ACC112 (cell line): ENCODE data around the gene BANF2.
"Not testable (repeated sequence)": the region's sequence is repeated elsewhere in the genome, so short reads cannot be mapped to it uniquely, and the experiment has no call there.

Experiments
- H2AFZ ChIP-seq: fragments of 200-600 bp; sonication (generic); one replicate; pipeline ENCODE4 v1.6.0; 2017; ENCODE audit warnings: antibody characterized with exemption, low read length; ENCODE audit not compliant: unreplicated experiment
- H3K27ac ChIP-seq: fragments of 200-600 bp; sonication (generic); 2 replicates; pipeline ENCODE4 v1.5.1; 2014; ENCODE audit warnings: low read depth, mild to moderate bottlenecking, antibody characterized with exemption, low read length, moderate library complexity
- H3K27me3 ChIP-seq: fragments of 200-600 bp; sonication (generic); 2 replicates; pipeline ENCODE4 v1.6.1; 2014; ENCODE audit warnings: mild to moderate bottlenecking, antibody characterized with exemption, low read length, moderate library complexity, mixed read lengths; ENCODE audit not compliant: insufficient read depth
- H3K36me3 ChIP-seq: fragments of 200-600 bp; sonication (generic); 2 replicates; pipeline ENCODE4 v1.6.1; 2016; ENCODE audit warnings: mild to moderate bottlenecking, antibody characterized with exemption, low read length, moderate library complexity, mixed read lengths; ENCODE audit not compliant: insufficient read depth
- H3K4me1 ChIP-seq: fragments of 200-600 bp; sonication (generic); one replicate; pipeline ENCODE4 v1.6.1; 2016; ENCODE audit warnings: low read length, mixed read lengths; ENCODE audit not compliant: insufficient read depth, unreplicated experiment, control insufficient read depth
- H3K4me3 ChIP-seq: fragments of 200-600 bp; sonication (generic); 2 replicates; pipeline ENCODE4 v1.5.1; 2014; ENCODE audit warnings: mild to moderate bottlenecking, low read depth, low read length
- H3K79me2 ChIP-seq: fragments of 200-600 bp; sonication (generic); one replicate; pipeline ENCODE4 v1.6.0; 2016; ENCODE audit warnings: low read length; ENCODE audit not compliant: control insufficient read depth, unreplicated experiment, insufficient read depth

Gene BANF2

DNA sequence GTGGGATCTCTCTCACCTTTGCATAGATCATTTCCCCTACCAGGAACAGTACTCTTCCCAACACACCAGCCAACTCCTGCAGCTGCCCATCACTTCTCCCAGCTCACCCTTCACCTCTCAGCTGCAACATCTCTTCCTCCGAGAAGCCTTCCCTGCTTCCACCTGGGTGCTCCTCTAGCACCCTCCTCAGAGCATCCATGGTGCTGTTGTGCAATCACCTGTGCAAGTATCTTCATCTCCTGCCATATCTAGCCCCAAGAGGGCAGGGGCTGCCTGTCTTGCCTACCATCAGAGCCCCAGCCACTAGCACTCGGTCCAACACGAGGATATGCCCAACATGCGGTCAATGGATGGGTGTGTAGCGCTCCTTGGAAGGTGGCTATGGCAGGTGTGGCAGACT is 75.8 kb downstream of the BANF2 start:
- Histone ChIP-seq H3K27ac (no peak overlapping the region), H3K36me3 (no peaks in the 10 kb centered on the region), H2AFZ (no peak overlapping the region), H3K4me3 (no peak overlapping the region), H3K79me2 (no peaks in the 10 kb centered on the region), H3K4me1 (no peaks in the 10 kb centered on the region), H3K27me3 (no peaks in the 10 kb centered on the region)

DNA sequence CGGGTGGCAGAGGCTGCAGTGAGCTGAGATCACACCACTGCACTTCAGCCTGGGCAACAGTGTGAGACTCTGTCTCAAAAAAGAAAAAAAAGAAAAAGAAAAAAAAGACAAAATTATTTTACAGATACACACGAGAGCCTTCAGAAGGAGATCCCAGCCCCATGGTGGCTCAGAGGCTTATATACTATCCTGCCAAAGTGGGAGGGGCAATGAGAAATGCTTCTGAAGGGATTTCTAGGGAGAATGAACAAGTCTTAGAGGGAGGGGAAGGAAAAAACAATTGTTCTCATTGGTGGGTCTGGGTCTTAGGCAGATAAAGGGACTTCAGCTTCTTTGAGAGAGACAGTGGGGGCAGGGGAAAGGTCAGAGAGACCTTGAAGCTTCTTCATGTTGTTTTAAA is 76.8 kb downstream of the BANF2 start:
- H3K4me3 ChIP-seq: no peak overlapping the region
- H2AFZ ChIP-seq: no peak overlapping the region

DNA sequence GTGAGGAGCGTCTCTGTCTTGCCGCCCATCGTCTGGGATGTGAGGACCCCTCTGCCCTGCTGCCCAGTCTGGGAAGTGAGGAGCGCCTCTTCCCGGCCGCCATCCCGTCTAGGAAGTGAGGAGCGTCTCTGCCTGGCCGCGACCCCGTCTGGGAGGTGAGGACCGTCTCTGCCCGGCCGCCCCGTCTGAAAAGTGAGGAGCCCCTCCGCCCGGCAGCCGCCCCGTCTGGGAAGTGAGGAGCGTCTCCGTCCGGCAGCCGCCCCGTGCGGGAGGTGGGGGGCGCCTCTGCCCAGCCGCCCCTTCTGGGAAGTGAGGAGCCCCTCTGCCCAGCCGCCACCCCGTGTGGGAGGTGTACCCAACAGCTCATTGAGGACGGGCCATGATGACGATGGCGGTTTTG is 79.2 kb downstream of the BANF2 start:
- H3K27ac ChIP-seq, H3K36me3 ChIP-seq, H2AFZ ChIP-seq, H3K79me2 ChIP-seq, H3K27me3 ChIP-seq, H3K4me3 ChIP-seq, H3K4me1 ChIP-seq: not testable (repeated sequence)

More for the DNA sequence above, 76.8 kb downstream of the BANF2 start:
- no peaks in the 10 kb centered on the region for H3K79me2 ChIP-seq
- H3K36me3 ChIP-seq: no peaks in the 10 kb centered on the region
- H3K27ac ChIP-seq: no peak overlapping the region
- H3K27me3 ChIP-seq: no peaks in the 10 kb centered on the region
- H3K4me1 ChIP-seq: no peaks in the 10 kb centered on the region

DNA sequence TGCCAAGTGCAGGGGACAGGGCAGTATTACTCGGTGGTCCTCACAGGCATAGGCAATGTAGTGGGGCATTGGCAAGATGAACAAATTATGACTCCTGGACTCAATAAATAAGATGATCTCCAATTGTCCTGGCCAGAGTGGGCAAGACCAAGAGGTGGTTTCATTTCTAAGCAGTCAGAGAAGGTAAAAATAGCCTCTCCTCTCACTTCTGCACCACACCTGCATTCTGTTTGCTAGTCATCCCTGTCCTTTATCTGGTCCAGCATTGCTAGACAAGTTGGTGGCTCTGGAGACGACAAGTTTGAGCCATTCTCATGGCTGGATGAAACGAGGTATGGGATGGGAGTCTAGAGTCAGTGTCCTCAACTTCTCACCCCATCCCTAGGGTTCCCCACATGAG is 83.0 kb downstream of the BANF2 start:
- H3K27me3 ChIP-seq: no peaks in the 10 kb centered on the region
- H3K36me3 ChIP-seq: no peaks in the 10 kb centered on the region
- no peaks in the 10 kb centered on the region for H3K79me2 ChIP-seq
- no peaks in the 10 kb centered on the region for H3K4me1 ChIP-seq
- H3K4me3 ChIP-seq: no peak overlapping the region
- H2AFZ ChIP-seq: no peak overlapping the region
- no peak overlapping the region for H3K27ac ChIP-seq

DNA sequence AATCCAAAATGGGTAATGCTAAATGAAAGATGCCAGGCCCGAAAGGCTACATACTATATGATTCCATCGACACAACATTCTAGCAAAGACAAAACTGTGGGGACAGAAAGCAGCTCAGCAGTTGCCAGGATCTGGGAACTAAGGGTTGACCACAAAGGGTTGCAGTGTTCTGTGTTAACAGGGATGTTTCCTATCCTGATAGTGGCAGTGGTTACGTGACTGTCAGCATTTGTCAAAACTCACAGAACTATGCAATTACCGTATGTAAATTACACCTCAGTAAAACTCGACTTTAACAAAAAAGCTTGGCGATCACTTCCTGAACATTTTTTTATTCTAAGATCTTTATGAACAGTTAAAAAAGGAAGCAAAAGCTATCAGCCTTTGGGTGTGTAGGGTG is 83.9 kb downstream of the BANF2 start:
- Histone ChIP-seq H3K27me3 (no peaks in the 10 kb centered on the region), H3K36me3 (no peaks in the 10 kb centered on the region), H3K79me2 (no peaks in the 10 kb centered on the region), H3K27ac (no peak overlapping the region), H2AFZ (no peak overlapping the region), H3K4me3 (no peak overlapping the region), H3K4me1 (no peaks in the 10 kb centered on the region)

DNA sequence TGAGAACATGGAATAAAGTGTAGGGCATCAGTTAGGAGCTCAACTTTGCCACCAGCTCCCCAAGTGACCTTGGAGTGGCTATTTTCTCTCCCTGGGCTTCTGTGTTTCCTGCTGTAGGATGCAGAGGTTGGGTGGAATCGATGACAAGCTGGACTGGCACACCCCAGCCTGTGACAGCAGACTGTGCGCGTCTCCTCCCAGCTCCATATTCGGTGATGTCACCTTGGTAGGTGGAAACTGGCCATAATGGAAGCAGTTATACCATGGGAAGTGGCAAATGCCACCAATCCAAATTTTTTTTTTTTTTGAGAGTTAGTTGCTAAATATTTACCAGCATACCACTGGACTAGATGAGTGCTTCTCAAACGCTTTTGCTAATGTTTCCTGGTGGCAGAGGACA is 85.2 kb downstream of the BANF2 start:
- H3K27ac ChIP-seq: no peak overlapping the region
- H3K79me2 ChIP-seq: no peaks in the 10 kb centered on the region
- no peak overlapping the region for H2AFZ ChIP-seq
- no peaks in the 10 kb centered on the region for H3K36me3 ChIP-seq
- H3K4me3 ChIP-seq: no peak overlapping the region
- no peaks in the 10 kb centered on the region for H3K27me3 ChIP-seq
- no peaks in the 10 kb centered on the region for H3K4me1 ChIP-seq
